Activated CD4-positive, alpha-beta T cell treated with anti-CD3 and anti-CD28 coated beads, Interleukin-2, amount 50 U/mL, for 1 hour (primary cell): ENCODE data around the gene SRBD1.

Experiments used
- DNase-seq: peaks from one replicate; pipeline ENCODE4 v3.0.0-alpha.2; 2020

The SRBD1 gene

DNA sequence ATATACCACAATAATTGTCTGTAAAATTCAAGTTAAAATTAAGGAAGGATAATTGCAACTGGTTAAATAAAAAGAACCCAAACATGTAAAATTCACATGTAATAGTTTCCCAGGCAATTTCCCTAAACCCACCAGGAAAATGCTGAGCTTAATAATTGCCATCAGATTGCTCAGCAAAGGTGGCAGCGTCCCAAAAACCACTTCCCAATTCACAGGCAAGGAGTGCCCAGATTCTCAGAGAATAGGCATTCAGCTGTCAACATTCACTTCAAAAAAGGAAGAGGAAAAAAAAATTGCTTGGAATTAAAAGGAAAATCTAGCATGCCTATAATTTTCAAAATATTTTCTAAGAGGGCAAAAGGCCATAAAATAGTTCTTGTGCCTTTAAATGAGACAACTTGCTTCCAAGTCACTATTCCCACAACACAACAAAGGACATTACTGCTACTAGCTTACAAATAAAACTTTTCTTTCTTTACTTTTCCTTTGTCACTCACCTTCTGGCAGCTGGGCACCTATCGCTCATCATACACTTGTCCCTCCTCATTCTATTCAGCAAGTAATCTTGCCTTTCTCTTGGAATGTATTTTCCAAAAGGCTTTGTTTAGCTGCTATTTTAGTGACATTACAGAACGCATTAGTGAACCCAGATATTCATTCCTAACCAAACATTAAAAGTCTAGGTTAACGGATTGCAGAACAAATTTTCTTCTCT is 15.2 kb downstream of the SRBD1 start:
- DNase-seq, result no peak

- DNase-seq, result no peak
These were observed 20.0 kb downstream of the SRBD1 start for GRCh38 chr2:45591073-45591472.

- DNase-seq, result no peak
These were observed 22.8 kb downstream of the SRBD1 start for GRCh38 chr2:45588158-45588829.

DNA sequence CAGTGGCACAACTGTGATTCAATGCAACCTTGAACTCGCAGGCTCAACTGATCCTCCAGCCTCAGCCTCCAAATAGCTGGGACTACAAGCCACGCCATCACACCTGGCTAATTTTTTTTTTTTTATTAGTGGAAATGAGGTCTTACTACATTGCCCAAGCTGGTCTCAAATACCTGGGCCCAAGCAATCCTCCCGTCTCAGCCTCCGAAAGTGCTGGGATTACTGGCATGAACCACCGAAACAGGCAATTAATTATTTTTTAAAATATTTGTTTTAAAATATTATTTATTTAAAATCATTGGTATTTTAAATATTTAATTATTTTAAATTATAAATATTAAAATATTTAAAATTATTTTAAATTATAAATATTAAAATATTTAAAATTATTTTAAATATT is 24.5 kb downstream of the SRBD1 start:
- DNase-seq, result no peak

DNA sequence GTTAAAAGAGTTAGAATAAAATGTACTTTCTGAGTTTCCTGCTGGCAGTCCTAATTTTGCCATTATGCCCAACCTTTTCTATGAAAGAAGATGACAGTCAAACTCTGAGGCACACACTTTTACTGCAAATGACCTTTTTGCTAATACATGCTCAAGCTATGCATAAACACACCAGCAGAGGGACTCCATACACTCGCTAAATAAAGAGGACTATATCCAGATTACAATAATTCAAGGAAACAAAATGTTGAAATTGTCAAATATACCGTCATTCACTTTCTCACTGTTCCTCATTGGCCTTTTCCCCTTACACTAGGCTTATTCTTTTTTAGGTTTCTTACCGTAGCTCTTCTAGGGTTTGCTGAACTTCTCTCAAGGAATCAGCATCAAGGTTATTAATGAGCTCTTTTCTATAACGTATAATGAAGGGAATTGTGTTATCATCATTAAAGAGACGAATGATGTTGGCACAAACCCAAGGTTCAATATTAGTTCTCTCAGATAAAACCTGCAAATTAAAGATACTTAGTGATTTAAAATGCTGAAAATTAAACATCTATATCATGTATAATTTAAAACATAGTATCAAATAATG is 25.7 kb downstream of the SRBD1 start:
- DNase-seq, result no peak

GRCh38 chr2:45583977-45584376 is 27.1 kb downstream of the SRBD1 start:
- no peak for DNase-seq

DNA sequence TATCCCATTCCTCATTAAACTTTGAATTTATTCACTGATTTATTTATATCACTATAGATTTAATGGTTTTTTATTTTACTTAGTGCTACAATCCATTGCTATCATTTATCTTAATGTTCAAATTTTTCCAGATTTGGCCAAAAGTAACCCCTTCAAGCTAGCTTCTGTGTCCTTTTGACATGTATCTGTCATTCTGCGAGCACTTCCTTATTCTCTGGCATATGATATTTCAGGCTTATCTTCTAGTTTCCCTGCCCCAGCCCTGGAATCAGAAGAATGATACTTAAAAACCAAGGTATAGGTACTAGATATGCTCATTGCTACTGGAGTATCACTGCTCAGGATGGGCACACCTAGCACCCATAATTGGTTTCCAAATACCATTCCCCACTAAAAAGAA is 28.5 kb downstream of the SRBD1 start:
- DNase-seq, result no peak

- DNase-seq, result peak; percentile 8
These were observed 32.8 kb downstream of the SRBD1 start for GRCh38 chr2:45578056-45578843.

- no peak for DNase-seq
These were observed 33.6 kb downstream of the SRBD1 start for GRCh38 chr2:45577441-45577840.

DNA sequence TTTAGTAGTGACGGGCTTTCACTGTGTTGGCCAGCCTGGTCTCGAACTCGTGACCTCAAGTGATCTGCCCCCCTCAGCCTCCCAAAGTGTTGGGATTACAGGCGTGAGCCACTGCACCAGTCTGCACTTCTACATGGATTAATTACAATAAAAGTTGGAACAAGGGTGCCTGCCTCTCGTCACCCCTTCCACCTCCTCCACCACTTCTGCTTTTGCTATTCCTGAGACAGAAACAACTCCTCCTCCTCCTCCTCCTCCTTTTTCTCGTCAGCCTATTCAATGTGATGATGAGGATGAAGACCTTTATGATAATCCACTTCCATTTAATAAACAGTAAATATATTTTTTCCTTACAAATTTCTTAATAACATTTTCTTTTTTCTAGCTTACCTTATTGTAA is 35.2 kb downstream of the SRBD1 start:
- no peak for DNase-seq

DNA sequence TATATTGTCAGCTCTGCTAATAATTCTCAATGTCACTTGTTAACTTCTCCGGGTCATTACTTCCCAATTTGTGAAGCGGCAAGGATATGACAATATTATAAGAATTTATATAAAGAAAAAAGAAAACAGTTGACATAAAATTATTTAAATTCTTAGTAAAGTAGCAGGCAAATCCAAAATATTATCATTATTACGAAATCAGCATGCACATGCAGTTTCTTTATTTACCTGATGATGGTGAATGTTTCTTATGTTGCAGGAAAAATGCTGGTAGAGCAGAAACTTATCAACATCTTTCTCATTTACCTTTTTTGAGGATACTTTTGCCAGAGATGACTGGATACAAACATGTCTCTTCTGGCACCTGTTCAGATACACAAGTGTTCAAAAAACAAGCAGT is 38.1 kb downstream of the SRBD1 start:
- DNase-seq, result no peak

DNA sequence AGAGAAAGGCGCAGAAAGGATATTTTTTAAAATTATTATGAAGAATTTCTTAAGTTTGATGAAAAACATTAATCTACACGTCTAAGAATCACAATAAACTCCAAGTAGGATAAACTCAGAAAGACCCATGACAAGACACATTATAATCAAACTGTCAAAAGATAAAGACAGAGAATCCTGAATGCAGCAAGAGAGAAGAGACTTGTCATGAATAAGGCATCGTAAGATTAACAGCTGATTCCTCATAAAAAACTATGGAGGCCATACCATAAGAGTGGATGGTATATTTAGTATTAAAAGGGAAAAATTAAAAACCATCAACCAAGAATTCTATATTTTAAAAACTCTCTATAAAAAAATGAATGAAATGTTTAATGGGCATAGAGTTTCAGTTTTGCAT is 39.1 kb downstream of the SRBD1 start:
- no peak for DNase-seq

- DNase-seq, result no peak
These were observed 40.3 kb downstream of the SRBD1 start for GRCh38 chr2:45570671-45571334.

GRCh38 chr2:45568935-45569334 is 42.1 kb downstream of the SRBD1 start:
- DNase-seq, result no peak

- no peak for DNase-seq
These were observed 42.9 kb downstream of the SRBD1 start for GRCh38 chr2:45567974-45568789.

DNA sequence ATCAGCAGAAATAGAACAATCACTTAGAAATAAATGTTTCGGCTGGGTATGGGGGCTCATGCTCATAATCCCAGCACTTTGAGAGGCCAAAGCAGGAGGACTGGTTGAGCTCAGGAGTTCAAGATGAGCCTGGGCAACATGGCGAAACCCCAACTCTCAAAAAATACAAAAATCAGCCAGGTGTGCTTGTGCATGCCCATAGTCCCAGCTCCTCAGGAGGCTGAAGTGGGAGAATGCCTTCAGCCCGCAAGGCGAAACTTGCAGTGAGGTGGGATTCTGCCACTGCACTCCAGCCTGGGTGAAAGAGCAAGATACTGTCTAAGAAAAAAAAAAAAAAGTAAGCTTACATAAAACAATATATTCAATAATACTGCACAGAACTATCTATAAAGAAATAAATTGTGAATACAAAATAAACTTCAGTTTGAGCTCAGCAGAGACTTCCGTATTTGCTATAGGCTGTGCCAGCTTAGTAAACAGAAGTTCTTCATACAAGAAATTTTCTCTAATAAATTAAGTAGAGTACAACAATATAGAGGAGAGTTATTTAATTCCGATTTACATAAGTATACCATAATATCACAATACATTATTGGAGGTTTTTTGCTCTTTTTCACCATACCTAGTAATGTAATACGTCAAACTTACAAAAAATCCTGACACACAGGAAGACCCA is 43.6 kb downstream of the SRBD1 start:
- no peak for DNase-seq

DNA sequence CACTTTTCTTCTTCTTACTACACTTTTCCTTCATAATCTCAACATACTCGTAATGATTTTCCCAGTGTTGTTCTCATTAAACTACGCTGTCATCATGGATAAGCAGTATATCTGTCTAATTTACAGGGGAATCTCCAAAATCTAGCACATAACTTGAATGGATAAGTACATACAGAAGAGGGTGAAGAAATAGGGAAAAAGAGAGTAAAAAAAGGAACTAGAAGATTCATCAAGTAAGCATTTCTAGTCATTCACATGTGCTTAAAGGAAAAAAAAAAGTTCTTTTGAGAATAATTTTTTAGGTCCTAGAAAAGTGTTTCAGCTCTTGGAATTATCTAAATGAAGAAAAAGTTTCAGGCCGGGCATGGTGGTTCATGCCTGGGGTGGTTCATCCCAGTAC is 51.6 kb downstream of the SRBD1 start:
- DNase-seq, result no peak

- no peak for DNase-seq
These were observed 56.3 kb downstream of the SRBD1 start for GRCh38 chr2:45554742-45555140.

- DNase-seq, result no peak
These were observed 56.9 kb downstream of the SRBD1 start for GRCh38 chr2:45554073-45554741.

DNA sequence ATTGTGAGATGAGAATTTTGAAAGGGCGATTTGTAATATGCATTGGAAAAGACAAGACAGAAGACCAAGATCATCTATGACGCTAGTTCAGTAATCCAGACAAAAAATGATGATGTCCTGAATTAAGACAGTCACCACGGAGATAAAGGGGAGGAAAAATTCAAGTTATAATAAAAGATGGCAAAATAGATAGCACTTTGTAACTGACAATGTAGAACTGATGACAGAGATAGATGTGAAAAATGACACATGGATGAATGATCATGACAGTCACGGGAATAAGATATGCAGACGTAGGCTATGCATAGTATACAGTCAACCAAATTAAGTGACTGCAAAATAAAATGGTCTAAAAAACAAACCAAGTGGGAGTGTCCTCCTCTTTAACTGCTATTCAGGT is 59.2 kb downstream of the SRBD1 start:
- DNase-seq, result no peak

GRCh38 chr2:45545943-45546342 is 65.1 kb downstream of the SRBD1 start:
- DNase-seq, result no peak
